Measurements from ENCODE around the gene UBASH3B. TPM values are rescaled to one million over a fixed set of nuclear protein-coding genes. Genes with fewer than 3 reads are reported as not detected.

UBASH3B gene
- total and polyA plus RNA-seq, 2 of the 13 experiments (the other 11 are each of a cell fraction or from before 2014, with no cell fraction given) = 4.4 to 7.6 TPM

DNA sequence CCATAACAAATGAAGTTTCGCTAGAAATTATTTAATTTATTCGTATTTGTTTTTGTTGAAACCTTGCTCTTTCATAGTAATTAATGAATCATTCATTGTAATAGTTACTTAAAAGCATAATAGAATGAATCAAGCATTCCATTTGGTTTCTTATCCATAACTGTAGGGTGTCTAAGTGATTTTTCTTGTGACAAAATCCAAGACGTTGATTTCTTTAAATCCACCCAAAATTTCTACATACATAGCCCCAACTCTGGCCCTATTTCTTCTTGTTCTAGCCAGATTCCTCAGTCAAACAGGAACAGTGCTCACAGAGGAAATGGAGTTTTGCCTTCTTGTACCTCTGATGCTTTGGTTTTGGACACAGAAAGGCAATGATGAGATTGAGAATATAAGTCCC, 25.5 kb downstream of the UBASH3B start:
- H3K27ac ChIP-seq (ENCODE audit: extremely low read length, insufficient read depth, low read length) = no peak overlapping the region
- H3K4me1 ChIP-seq (ENCODE audit: insufficient read depth, low read length) = peaks cover 44% of the 10 kb centered on the region
- H3K4me2 ChIP-seq (ENCODE audit: low read depth, low read length) = no peak overlapping the region
- no peaks in the 10 kb centered on the region for H3K36me3 ChIP-seq (replicated peaks in 1 of 2; ENCODE audit: control insufficient read depth in 1 of 2, insufficient read depth in 2 of 2, low read length in 2 of 2)
- ChIA-PET POLR2A (no interaction called here), CTCF (ENCODE audit: low intra/inter-chr PET ratio, low total read pairs) (no interaction called here)
- no peak overlapping the region for H3K9ac ChIP-seq (ENCODE audit: insufficient read depth, low read depth, low read length)
- no peaks in the 10 kb centered on the region for H4K20me1 ChIP-seq (ENCODE audit: insufficient read depth, low read length)
- TF ChIP-seq ZNF124 (CRISPR knock-in tag; IDR thresholded peaks at IDR 0.05) (no peak), DR1 (CRISPR knock-in tag; IDR thresholded peaks at IDR 0.05) (no peak), HMG20A (CRISPR knock-in tag; IDR thresholded peaks at IDR 0.05; ENCODE audit: borderline replicate concordance) (no peak), ZFAT (CRISPR knock-in tag; conservative IDR thresholded peaks at IDR 0.05) (no peak), GABPA (IDR thresholded peaks at IDR 0.05; ENCODE audit: low read depth, low read length) (no peak), GABPA (CRISPR knock-in tag; IDR thresholded peaks at IDR 0.05; ENCODE audit: low read depth) (no peak), AGO1 (IDR thresholded peaks at IDR 0.05; ENCODE audit: low read depth, low read length, poor library complexity, severe bottlenecking) (no peak), ZNF747 (CRISPR knock-in tag; IDR thresholded peaks at IDR 0.05; ENCODE audit: borderline replicate concordance) (no peak), ZNF383 (CRISPR knock-in tag; IDR thresholded peaks at IDR 0.05; ENCODE audit: borderline replicate concordance) (no peak), ZNF343 (CRISPR knock-in tag; IDR thresholded peaks at IDR 0.05) (no peak), ZSCAN22 (CRISPR knock-in tag; IDR thresholded peaks at IDR 0.05) (no peak), ZNF207 (IDR thresholded peaks at IDR 0.05; ENCODE audit: borderline replicate concordance) (no peak), PLRG1 (conservative IDR thresholded peaks at IDR 0.05) (no peak), KLF13 (CRISPR knock-in tag; IDR thresholded peaks at IDR 0.05) (no peak)
- TF ChIP-seq, protein P1, sequence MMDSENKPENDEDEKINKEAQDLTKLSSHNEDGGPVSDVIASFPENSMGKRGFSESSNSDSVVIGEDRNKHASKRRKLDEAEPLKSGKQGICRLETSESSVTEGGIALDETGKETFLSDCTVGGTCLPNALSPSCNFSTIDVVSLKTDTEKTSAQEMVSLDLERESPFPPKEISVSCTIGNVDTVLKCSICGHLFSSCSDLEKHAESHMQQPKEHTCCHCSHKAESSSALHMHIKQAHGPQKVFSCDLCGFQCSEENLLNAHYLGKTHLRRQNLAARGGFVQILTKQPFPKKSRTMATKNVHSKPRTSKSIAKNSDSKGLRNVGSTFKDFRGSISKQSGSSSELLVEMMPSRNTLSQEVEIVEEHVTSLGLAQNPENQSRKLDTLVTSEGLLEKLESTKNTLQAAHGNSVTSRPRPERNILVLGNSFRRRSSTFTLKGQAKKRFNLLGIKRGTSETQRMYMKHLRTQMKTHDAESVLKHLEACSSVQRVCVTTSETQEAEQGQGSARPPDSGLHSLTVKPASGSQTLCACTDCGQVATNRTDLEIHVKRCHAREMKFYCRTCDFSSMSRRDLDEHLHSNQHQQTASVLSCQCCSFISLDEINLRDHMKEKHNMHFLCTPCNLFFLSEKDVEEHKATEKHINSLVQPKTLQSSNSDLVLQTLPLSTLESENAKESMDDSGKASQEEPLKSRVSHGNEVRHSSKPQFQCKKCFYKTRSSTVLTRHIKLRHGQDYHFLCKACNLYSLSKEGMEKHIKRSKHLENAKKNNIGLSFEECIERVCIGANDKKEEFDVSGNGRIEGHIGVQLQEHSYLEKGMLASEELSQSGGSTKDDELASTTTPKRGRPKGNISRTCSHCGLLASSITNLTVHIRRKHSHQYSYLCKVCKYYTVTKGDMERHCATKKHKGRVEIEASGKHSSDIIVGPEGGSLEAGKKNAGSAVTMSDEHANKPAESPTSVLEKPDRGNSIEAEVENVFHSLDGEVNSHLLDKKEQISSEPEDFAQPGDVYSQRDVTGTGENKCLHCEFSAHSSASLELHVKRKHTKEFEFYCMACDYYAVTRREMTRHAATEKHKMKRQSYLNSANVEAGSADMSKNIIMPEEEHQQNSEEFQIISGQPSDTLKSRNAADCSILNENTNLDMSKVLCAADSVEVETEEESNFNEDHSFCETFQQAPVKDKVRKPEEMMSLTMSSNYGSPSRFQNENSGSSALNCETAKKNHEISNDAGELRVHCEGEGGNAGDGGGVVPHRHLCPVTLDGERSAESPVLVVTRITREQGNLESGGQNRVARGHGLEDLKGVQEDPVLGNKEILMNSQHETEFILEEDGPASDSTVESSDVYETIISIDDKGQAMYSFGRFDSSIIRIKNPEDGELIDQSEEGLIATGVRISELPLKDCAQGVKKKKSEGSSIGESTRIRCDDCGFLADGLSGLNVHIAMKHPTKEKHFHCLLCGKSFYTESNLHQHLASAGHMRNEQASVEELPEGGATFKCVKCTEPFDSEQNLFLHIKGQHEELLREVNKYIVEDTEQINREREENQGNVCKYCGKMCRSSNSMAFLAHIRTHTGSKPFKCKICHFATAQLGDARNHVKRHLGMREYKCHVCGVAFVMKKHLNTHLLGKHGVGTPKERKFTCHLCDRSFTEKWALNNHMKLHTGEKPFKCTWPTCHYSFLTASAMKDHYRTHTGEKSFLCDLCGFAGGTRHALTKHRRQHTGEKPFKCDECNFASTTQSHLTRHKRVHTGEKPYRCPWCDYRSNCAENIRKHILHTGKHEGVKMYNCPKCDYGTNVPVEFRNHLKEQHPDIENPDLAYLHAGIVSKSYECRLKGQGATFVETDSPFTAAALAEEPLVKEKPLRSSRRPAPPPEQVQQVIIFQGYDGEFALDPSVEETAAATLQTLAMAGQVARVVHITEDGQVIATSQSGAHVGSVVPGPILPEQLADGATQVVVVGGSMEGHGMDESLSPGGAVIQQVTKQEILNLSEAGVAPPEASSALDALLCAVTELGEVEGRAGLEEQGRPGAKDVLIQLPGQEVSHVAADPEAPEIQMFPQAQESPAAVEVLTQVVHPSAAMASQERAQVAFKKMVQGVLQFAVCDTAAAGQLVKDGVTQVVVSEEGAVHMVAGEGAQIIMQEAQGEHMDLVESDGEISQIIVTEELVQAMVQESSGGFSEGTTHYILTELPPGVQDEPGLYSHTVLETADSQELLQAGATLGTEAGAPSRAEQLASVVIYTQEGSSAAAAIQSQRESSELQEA (CRISPR knock-in tag; IDR thresholded peaks at IDR 0.05; ENCODE audit: not compliant biosample characterization) = no peak
- TF ChIP-seq, protein P2, sequence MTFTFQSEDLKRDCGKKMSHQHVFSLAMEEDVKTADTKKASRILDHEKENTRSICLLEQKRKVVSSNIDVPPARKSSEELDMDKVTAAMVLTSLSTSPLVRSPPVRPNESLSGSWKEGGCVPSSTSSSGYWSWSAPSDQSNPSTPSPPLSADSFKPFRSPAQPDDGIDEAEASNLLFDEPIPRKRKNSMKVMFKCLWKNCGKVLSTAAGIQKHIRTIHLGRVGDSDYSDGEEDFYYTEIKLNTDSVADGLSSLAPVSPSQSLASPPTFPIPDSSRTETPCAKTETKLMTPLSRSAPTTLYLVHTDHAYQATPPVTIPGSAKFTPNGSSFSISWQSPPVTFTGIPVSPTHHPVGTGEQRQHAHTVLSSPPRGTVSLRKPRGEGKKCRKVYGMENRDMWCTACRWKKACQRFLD (CRISPR knock-in tag; IDR thresholded peaks at IDR 0.05; ENCODE audit: borderline replicate concordance) = no peak
- H3K9me3 ChIP-seq (ENCODE audit: low read length) = no peaks in the 10 kb centered on the region
- no peak overlapping the region for H2AFZ ChIP-seq (ENCODE audit: low read length)
- H3K4me3 ChIP-seq (replicated peaks in 1 of 3; ENCODE audit: insufficient read depth in 1 of 3, low read depth in 2 of 3, low read length in 3 of 3) = no peak overlapping the region
- FAIRE-seq = no peak
- ATAC-seq = no peak
- in situ Hi-C loops (cut with HindIII; ENCODE audit: extremely low pct_ligation_motif_present, low pct_unique_long_range_greater_than_20kb) (no loop called here), intact Hi-C loops (cut with micrococcal nuclease; ENCODE audit: unreplicated experiment) (no loop called here)
- DNase-seq (ENCODE audit: low spot score) = no peak
- no peaks in the 10 kb centered on the region for H3K79me2 ChIP-seq (ENCODE audit: insufficient read depth, low read length)
- no peaks in the 10 kb centered on the region for H3K27me3 ChIP-seq (ENCODE audit: control insufficient read depth in 1 of 2, insufficient read depth in 2 of 2, low read length in 2 of 2)
- WGBS (ENCODE audit: low lambda C conversion rate) = 87% methylated on average over 3 of the region's 3 CpGs
- no TSS peak for BruUV-seq (replicated peaks)

All from HepG2 (cell line).